HepG2 (cell line): ENCODE measurements around the gene ZFX. TPM values are rescaled to one million over a fixed set of nuclear protein-coding genes. Genes with fewer than 3 reads are reported as not detected.
"Not testable (repeated sequence)": the region's sequence is repeated elsewhere in the genome, so short reads cannot be mapped to it uniquely, and the experiment has no call there.

Experiments
- ATAC-seq: fragments of 200-7000 bp; cut with Tn5 transposase; 3 replicates; pipeline ENCODE4 v1.9.1; 2020; ENCODE audit warnings: mild to moderate bottlenecking, moderate library complexity
- BruUV-seq: library from RNA; stranded (reverse); fragments of 400-500 nt; replicated peaks from 2 replicates; lab custom pipeline; 2021; lab: Mats Ljungman, UMichigan
- CTCF ChIA-PET: fragments of 300-600 bp; formaldehyde crosslinking; extraction: SDS; loops from one replicate; lab custom pipeline; 2021; ENCODE audit warnings: low total read pairs, inconsistent platforms, low intra/inter-chr PET ratio; lab: Yijun Ruan, JAX
- POLR2A ChIA-PET: fragments of 350-600 bp; sonication (Branson Sonifier 250); formaldehyde crosslinking; loops from one replicate; lab custom pipeline; 2020; ENCODE audit warnings: antibody characterized with exemption, inconsistent platforms; lab: Yijun Ruan, JAX
- DNase-seq: peaks from one replicate; pipeline ENCODE4 v3.0.0-alpha.2; 2015; ENCODE audit warnings: low spot score
- FAIRE-seq: peaks from 3 replicates; lab custom pipeline; 2011; peaks lifted over from hg19 to GRCh38; lab: Jason Lieb, UNC
- H2AFZ ChIP-seq: one replicate; pipeline ENCODE4 v1.6.1; 2011; ENCODE audit warnings: low read length, inconsistent platforms
- H3K27ac ChIP-seq: fragments of 300-600 bp; 3 replicates; pipeline ENCODE4 v1.8.0; 2011; ENCODE audit warnings: mixed run types, mild to moderate bottlenecking, mixed read lengths, low read length, inconsistent platforms; ENCODE audit not compliant: insufficient read depth; ENCODE audit errors: extremely low read length
- H3K27me3 ChIP-seq, 2 experiments: fragments of 200-600 bp in 1 of 2; 2 replicates in 1 of 2; 3 replicates in 1 of 2; pipeline versions ENCODE4 v1.6.0 to v1.8.0; 2011; ENCODE audit warnings: low read length in 2 of 2, mild to moderate bottlenecking in 2 of 2, moderate library complexity in 2 of 2, inconsistent platforms in 1 of 2; ENCODE audit not compliant: insufficient read depth in 2 of 2, control insufficient read depth in 1 of 2
- H3K36me3 ChIP-seq, 2 experiments: fragments of 200-600 bp in 1 of 2; replicated peaks in 1 of 2; 2 replicates in 1 of 2; 3 replicates in 1 of 2; pipeline versions ENCODE4 v1.5.1 to v1.8.0; 2011; ENCODE audit warnings: low read length in 2 of 2, inconsistent platforms in 1 of 2; ENCODE audit not compliant: insufficient read depth in 2 of 2, control insufficient read depth in 1 of 2
- H3K4me1 ChIP-seq: 2 replicates; pipeline ENCODE4 v1.5.1; 2012; ENCODE audit warnings: low read length, inconsistent platforms; ENCODE audit not compliant: insufficient read depth
- H3K4me2 ChIP-seq: 2 replicates; pipeline ENCODE4 v1.6.0; 2011; ENCODE audit warnings: low read depth, low read length, inconsistent platforms
- H3K4me3 ChIP-seq, 3 experiments: fragments of 200-600 bp in 1 of 3; sonication (generic), shearing (Covaris generic) in 1 of 3; replicated peaks in 1 of 3; 2 replicates each; pipeline ENCODE4 v1.5.1; 2011 to 2016; ENCODE audit warnings: low read length in 3 of 3, inconsistent platforms in 2 of 3, low read depth in 2 of 3, mild to moderate bottlenecking in 2 of 3, control low read depth in 1 of 3, mixed read lengths in 1 of 3; ENCODE audit not compliant: insufficient read depth in 1 of 3
- H3K79me2 ChIP-seq: one replicate; pipeline ENCODE4 v1.6.1; 2011; ENCODE audit warnings: low read length, inconsistent platforms; ENCODE audit not compliant: insufficient read depth
- H3K9ac ChIP-seq: 2 replicates; pipeline ENCODE4 v1.6.0; 2011; ENCODE audit warnings: mild to moderate bottlenecking, low read depth, low read length, inconsistent platforms; ENCODE audit not compliant: insufficient read depth
- H3K9me3 ChIP-seq: 2 replicates; pipeline ENCODE4 v1.5.1; 2012; ENCODE audit warnings: mild to moderate bottlenecking, low read length
- H4K20me1 ChIP-seq: 2 replicates; pipeline ENCODE4 v1.6.0; 2011; ENCODE audit warnings: inconsistent platforms, mild to moderate bottlenecking, low read length, moderate library complexity; ENCODE audit not compliant: insufficient read depth
- ZBTB37 ChIP-seq: sonication (generic); formaldehyde crosslinking; IDR thresholded peaks from 2 replicates; pipeline ENCODE4 v1.4.0; 2020; ENCODE audit warnings: mild to moderate bottlenecking, missing genetic modification reagents
- ZNF10 ChIP-seq: sonication (generic); formaldehyde crosslinking; IDR thresholded peaks from 2 replicates; pipeline ENCODE4 v1.4.0; 2020; ENCODE audit warnings: mild to moderate bottlenecking, low read depth, missing genetic modification reagents, borderline replicate concordance
- ZNF780A ChIP-seq: sonication (generic); formaldehyde crosslinking; IDR thresholded peaks from 2 replicates; pipeline ENCODE4 v1.8.0; 2022; ENCODE audit warnings: mild to moderate bottlenecking, missing genetic modification reagents, moderate library complexity
- WGBS: methylation state at CpG from one replicate; pipeline ENCODE4 v1.1.6; 2017; ENCODE audit warnings: low lambda C conversion rate; 5-methylcytosine and 5-hydroxymethylcytosine counted together
- in situ Hi-C: cut with HindIII; loops from 2 replicates; pipeline ENCODE4 v1.10.0; 2017; ENCODE audit warnings: low pct_unique_long_range_greater_than_20kb; ENCODE audit not compliant: extremely low pct_ligation_motif_present
- intact Hi-C: fragments of 100-400 bp; cut with micrococcal nuclease; formaldehyde crosslinking; loops from one replicate; pipeline ENCODE4 v1.10.0; 2022; ENCODE audit not compliant: unreplicated experiment
- polyA plus RNA-seq, 8 experiments: library from polyadenylated mRNA; depleted of rRNA in 3 of 8; stranded (reverse) in 7 of 8; unstranded in 1 of 8; fragments of >200 nt; fragmentation: Illumina TruSeq in 4 of 8; extraction: Trizol in 4 of 8; gene quantifications; 2 replicates each; pipeline versions ENCODE4 v1.2.1 to v1.2.3, GENCODE V29; 2011 to 2016; ENCODE audit warnings: low read depth in 4 of 8, missing spikeins in 1 of 8, mixed read lengths in 1 of 8; ENCODE audit not compliant: insufficient read depth in 1 of 8
- total RNA-seq, 5 experiments: library from RNA; depleted of rRNA; stranded (reverse); fragments of >200 nt; fragmentation: Illumina TruSeq; extraction: Trizol; gene quantifications; 2 replicates each; pipeline ENCODE4 v1.2.3, GENCODE V29; 2016; ENCODE audit warnings: low read depth in 1 of 5

ZFX gene
- total and polyA plus RNA-seq, 2 of the 13 experiments (the other 11 are each of a cell fraction or from before 2014, with no cell fraction given): 13.8 to 37.3 TPM

GRCh38 chrX:24133312-24133711 lies 16.2 kb upstream of the ZFX start (continued):
- TF ChIP-seq ZNF10 (CRISPR knock-in tag) (no peak), ZNF780A (CRISPR knock-in tag) (no peak)

GRCh38 chrX:24135768-24136167 lies 13.8 kb upstream of the ZFX start:
- DNase-seq, H3K27me3 ChIP-seq, CTCF ChIA-PET, H3K79me2 ChIP-seq, H3K36me3 ChIP-seq, H3K4me3 ChIP-seq, H4K20me1 ChIP-seq, H3K9me3 ChIP-seq, in situ Hi-C loops, FAIRE-seq, POLR2A ChIA-PET, H2AFZ ChIP-seq, H3K27ac ChIP-seq, ATAC-seq, intact Hi-C loops, H3K4me1 ChIP-seq, BruUV-seq, H3K4me2 ChIP-seq, H3K9ac ChIP-seq: not testable (repeated sequence)
- WGBS: 50% methylated on average over 1 of the region's 9 CpGs

- no peak overlapping the region for H3K4me2 ChIP-seq
- no peaks in the 10 kb centered on the region for H3K27me3 ChIP-seq
- no peaks in the 10 kb centered on the region for H3K4me1 ChIP-seq
- H3K27ac ChIP-seq: no peak overlapping the region
- intact Hi-C loops: no loop called here
- no peaks in the 10 kb centered on the region for H3K9me3 ChIP-seq
- FAIRE-seq (no peak), DNase-seq (no peak), ATAC-seq (no peak)
- H3K79me2 ChIP-seq: no peaks in the 10 kb centered on the region
- H3K9ac ChIP-seq: no peak overlapping the region
- H3K4me3 ChIP-seq: no peak overlapping the region
- CTCF ChIA-PET: no interaction called here
- no TSS peak for BruUV-seq
- H2AFZ ChIP-seq: no peak overlapping the region
- POLR2A ChIA-PET: no interaction called here
- H4K20me1 ChIP-seq: no peaks in the 10 kb centered on the region
- no peaks in the 10 kb centered on the region for H3K36me3 ChIP-seq
- TF ChIP-seq ZBTB37 (CRISPR knock-in tag): no peak
- in situ Hi-C loops: no loop called here
Measured at GRCh38 chrX:24137192-24137591, 12.3 kb upstream of the ZFX start.

GRCh38 chrX:24143982-24144381 lies 5.5 kb upstream of the ZFX start:
- H3K79me2 ChIP-seq, H3K9me3 ChIP-seq, ATAC-seq, H4K20me1 ChIP-seq, FAIRE-seq, H3K27me3 ChIP-seq, in situ Hi-C loops, intact Hi-C loops, DNase-seq, H3K9ac ChIP-seq, H3K4me3 ChIP-seq, CTCF ChIA-PET, H3K4me2 ChIP-seq, H3K27ac ChIP-seq, H3K36me3 ChIP-seq, H2AFZ ChIP-seq, BruUV-seq: not testable (repeated sequence)
- POLR2A ChIA-PET: interaction anchor here (0.9 kb wide), 1 partner anchor 46 kb away, joined by 3 read pairs; no protein-coding TSS in a partner anchor
- 98% methylated on average over 6 of the region's 6 CpGs for WGBS
- peaks cover 48% of the 10 kb centered on the region for H3K4me1 ChIP-seq
